ENCODE data around the gene HEBP1.

HEBP1 gene

DNA sequence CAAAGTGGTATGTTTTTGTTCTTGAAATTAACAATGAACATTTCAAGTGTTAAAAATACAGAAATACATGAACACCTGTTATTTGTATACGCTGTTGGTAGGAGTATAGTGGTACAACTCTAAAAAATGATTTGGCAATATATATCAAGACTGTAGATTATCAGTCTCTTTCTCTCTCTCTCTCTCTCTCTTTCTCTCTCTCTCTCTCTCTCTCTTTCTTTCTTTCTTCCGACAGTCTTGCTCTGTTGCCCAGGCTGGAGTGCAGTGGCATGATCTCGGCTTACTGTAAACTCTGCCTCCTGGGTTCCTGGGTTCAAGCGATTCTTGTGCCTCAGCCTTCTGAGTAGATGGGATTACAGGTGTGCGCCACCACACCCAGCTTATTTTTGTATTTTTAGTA, 12.6 kb downstream of the HEBP1 start:
- DNase-seq, result no peak

DNA sequence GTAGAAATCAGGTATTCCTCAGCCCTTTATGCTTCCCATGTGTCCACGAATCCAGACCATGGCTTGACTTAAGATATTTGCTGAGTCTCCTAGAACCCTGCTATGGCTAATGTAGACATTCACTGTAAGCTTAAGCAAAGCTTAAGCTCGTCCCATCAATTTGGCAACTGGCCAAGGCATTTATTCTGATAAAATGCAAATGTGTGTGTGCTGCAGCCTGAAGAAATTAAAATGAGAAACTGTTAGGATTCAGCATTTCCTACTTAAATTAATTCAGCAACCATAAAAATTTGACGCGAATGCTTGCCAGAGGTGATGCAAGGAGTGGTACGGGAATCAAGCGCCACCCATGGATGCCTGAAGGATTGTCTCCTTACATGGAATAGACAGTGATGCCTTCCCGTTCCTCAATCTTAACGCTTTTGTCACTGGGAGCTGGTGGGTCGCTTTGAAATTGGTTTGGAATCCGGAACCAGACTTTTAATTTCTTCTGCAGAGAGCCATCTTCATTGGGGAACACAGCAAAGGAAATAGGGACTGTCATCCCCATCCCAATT, 13.2 kb downstream of the HEBP1 start:
- no peak for DNase-seq

DNA sequence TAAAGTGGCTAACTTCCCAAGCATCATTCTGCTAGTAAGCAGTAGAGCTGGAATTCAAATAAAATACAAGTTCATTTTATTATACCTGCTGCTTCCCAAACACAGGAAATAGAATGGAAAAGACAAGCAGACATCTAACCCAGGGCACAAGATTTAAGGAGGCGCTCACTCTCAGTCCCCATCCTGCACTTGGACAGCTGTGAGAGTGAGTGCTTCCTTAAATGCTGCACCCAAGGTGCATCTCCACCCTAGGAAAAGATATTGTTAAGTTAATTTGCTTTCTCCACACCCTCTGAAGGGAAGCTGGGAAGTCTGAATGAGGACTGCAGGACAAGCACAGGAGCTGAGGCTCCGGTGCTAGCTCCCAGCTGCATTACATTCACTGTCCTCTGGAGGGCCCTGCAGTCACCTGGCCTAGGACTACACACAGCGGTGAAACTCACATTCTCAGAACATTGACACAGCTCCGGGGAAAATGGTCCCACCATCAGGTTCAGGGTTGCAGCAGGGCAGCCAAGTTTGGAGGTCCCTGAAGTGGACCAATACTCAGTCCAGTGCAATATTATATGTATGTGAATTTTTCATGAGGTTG, 14.2 kb downstream of the HEBP1 start:
- DNase-seq, result peak; percentile 19 to 25

DNA sequence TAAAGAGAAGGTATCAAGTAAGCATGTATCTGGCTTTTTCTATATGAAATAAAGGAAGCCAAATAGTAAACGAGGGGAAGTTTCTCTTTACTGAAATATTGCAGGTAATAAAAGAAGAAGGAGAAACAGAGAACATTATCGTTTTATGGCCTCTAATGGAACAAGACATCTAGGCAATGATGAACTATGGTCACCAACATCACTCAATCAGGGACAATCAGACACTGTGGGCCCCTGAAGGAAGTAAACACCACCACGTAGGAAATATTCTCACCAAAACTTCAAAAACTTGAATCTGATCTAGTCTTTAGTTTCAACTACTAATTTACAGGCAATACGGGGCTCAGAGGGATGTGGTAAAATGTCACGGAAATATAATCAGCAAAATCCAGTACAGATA, 15.9 kb downstream of the HEBP1 start:
- no peak for DNase-seq

DNA sequence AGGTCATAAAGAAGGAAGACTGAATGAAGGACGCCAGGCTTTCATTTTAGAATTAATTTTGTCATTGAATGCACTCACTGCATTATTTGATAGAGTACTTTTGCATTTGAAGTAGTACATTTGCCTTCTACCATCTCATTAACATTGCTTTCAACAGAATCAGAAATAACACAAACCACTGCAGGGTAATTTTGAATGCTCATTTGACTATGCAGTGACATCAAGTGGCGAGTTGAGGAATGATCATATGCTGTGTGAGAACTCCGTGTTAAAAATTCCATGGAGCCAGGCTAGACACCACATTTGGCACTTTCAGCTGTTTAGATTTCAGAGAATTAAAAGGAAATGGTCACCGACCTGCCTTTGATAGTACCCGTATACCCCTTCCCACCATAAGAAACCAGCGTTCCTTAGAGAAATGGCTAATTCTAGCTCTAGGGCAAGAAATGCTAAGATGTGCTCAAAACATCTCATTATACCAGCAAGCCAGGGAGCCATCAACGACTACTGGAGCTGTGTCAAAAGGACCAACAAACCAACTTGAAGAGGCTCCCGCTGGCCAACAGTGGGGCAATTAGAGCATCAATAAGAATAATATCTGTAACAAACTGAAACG, 16.5 kb downstream of the HEBP1 start:
- no peak for DNase-seq

DNA sequence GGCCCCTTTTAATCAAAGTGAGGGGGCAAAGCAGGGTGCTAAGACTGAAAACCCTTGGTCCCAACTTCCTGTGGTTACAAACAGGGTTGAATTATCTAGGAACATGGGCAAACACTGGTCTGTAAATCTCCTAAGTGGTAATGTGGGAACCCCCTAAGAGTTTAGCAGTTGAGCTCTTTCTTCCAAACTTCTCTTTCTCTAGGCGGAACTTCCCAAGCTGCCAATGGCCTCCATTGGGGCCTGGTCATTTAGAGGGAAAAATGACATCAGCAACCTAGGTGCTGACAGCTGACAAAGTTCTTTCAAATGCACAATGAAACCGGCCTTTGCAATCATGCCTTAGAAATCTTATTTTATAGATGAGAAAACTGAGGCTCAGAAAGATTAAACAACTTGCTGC, 17.7 kb downstream of the HEBP1 start:
- no peak for DNase-seq

DNA sequence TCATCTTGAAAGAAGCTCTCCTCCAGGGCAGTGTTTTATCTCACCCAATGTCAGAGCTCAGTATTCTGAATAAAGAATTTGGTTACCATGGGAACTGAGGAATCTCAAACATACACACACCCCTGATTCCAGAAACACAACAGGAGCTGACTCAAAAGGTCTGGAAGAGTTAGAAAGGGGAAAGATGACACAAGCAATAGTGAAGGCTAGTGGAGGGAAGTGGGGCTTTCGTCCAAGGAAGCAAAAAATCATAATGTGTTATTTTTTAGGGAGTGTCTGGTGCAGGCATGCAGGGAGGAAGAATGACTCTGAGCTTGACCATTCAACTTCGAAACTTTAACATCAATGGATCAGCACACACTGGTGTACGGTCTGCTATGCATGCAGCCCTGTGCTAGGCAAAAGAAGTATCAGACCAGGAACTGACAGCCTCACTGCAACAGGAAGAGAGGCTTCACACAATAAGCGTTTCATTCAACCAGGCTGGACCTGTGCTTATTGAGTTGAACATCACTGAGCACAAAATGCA, 20.3 kb downstream of the HEBP1 start:
- no peak for DNase-seq

DNA sequence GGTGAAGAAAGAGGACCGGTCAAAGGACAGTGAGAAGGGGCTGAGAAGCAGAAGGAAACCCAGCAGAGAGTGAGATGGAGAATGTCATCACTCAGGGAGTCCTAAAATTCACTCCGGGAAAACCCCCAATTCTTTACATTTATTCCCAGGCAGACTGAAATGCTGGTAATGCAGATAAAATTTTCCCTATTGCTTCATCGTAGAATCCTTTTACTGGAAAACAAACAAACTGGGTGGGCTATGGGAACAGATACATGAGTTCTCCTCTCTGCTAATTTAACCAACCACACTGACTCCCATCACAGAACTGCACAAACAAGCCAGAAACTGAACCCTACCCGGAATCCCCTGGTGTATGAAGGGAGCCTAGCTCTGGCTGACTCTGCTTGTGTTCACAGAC, 20.9 kb downstream of the HEBP1 start:
- no peak for DNase-seq

DNA sequence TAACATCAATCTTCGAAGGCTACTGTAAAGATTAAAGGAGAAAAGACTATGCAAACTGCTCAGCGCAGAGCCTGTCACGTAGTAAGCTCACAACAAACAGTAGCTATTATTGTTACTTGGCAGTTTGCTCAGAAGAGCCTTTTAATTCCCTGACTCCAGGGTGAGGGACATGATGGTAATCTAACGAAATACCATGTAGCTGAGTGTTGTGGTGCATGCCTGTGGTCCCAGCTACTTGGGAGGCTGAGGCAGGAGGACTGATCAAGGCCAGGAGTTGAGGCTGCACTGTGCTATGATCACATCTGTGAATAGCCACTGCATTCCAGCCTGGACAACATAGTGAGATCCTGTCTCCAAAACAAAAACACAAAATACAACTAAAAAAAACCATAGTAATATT, 22.8 kb downstream of the HEBP1 start:
- DNase-seq, result no peak

DNA sequence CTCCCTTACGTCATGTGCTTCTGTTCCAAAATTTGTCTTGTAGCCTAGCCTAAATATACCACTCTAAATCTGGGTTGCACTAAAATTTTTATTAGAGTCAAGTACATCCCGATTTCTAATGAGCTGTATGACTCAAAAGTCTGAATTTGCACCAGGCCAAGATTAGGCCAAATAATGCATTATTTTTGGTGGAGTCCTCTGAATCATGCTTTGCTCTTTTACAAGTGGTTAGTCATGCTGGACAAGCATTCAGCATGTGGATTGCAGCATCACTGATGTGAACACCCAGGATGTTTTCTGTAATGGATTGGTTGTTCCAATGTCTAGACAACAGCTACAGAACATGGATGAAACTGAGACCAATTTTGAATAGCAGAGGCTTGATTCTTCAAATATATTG, 23.7 kb downstream of the HEBP1 start:
- no peak for DNase-seq

DNA sequence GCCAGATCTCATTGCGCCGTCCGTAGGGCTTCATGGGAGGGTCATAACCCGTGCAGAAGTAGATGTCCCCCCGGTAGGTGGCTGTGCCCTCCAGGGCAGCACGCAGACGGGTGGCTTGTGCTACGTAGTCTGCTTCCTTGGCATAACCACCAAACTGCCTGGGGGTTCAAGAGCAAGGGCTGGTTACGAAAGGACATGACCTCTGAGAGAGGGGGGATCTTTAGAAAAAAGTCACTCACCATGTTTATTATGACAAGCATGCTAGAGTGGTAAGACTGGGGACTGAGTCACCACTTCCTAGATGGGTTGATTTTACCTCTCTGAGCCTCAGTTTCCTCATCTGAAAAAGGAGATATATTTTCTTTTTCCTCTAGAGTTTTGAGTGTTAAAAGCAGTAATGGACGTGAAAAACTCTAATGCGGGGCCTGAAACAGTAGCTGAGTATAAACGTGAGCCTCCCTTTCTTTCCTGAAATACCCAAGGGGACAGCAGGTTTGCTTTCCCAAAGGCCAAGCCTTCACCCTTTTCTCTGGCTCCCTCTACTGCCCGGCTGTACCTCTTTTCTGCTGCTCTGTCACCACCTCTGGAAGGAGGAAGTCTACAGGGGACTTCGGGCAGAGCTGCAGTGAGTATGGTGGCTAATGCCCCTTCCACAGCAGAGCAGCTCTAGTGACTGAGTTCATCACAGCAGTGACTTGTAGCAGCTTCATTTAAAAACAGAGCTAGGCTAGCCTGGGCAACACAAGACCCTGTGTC, 24.6 kb downstream of the HEBP1 start:
- peak in 1 of 2 experiments; percentile 12 for DNase-seq

DNA sequence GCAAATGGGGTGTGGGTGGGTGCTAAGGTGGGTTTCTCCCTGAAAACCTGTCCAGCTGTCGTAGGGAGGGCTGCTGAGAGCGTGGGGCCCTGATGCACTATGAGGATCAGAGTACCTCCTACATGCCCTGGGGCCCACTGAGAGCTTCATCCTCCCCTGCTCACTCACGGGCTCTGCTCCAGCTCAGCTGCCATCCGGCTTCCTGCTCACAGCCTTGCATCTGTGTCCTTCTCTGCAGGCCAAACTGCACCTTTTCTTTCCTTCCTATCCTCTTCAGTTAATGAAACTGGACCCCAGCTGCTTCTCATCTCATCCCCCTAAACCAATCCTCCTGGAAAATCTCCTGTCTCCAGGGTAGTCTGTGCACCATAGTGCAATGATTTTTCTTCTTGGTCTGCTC, 25.9 kb downstream of the HEBP1 start:
- DNase-seq, result no peak

DNA sequence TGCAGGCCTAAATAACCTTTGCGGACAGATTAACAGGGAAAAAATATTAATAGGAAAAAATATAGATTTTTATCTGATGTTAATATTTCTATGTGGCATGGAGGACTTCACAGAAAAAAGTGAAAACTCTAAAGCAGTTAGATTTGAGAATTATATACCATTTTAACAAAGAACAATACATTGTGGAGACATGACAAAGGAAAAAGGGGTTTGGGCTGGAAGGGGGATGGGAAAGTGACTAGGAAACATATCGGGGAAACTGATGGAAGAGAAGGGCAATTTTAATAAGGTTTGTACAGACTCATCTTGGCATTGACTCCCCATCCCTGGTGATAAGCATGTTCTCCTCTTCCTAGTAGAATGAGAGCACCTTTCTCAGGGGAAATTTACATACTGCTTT, 27.0 kb downstream of the HEBP1 start:
- DNase-seq, result no peak

DNA sequence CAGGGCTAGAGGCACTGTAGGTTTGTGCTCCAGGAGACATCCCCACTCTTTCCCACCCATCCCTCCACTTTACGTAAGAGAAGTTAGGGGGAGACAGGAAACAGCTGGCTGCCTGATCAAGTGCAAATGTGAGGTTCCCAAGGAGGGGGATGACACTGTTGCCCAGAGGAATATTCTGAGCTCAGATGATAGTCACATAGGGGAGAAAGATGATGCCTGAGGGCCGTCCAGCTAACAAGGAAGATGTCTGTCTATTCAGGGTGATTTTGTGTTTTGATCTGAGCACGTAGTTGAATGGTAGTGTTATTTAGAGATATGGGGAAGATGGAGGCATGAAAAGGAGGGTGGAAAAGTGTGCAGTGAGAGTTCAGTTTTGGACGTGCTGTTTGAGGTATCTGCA, 34.2 kb downstream of the HEBP1 start:
- DNase-seq, result no peak

DNA sequence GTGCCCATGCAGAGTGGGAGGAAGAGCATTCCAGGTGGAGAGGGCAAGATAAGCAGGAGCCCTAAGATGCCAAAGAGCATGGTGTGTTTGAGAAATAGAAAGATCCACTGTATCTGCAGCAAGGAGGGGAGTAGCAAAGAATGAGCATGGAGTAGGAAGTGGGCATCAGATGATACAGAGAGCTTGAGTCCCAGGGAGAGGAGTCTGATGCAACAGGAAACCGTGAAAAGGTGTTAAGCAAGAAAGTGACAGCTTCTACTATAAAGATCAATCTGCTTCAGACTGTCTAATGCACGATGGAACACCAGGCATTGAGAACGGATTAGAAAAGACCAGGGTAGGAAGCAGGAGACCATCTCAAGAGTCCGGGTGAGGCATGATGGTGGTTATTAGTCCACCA, 35.8 kb downstream of the HEBP1 start:
- no peak for DNase-seq

DNA sequence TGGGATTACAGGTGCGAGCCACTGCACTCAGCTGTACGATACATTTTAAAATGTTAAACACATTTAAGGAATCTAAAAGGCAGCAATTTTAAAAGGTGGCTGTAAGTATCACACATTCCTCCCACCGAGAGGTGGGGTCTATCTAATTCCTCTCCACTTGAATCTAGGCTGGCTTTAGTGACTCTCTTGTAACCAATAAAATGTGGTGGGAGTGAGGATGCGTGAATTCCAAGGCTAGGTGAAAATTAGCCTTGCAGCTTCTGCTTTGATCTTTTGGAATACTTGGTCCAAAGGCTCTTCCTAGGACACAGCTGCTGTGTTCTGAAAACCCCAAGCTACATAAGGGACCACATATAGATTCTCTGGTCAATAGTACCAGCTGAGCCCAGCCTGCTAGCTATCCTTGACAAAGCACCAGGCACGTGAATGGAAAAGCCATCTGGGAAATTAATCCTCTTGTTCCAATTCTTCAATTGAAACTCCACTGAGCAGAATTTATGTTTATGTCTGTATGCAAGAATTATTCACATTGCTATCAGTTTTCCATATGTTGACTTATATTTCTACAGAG, 39.3 kb downstream of the HEBP1 start:
- no peak for DNase-seq

DNA sequence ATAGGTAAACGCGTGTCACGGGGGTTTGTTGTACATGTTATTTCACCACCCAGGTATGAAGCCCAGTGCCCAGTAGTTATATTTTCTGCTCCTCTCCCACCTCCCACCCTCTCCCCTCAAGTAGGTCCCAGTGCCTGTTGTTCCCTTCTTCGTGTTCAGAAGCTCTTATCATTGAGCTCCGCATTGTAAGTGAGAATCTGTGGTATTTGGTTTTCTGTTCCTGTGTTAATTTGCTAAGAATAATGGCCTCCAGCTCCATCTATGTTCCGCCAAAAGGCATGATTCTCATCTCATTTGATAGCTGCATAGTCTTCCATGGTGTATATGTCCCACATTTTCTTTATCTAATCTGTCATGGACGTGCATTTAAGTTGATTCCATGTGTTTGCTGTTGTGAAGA, 41.2 kb downstream of the HEBP1 start:
- DNase-seq, result no peak

DNA sequence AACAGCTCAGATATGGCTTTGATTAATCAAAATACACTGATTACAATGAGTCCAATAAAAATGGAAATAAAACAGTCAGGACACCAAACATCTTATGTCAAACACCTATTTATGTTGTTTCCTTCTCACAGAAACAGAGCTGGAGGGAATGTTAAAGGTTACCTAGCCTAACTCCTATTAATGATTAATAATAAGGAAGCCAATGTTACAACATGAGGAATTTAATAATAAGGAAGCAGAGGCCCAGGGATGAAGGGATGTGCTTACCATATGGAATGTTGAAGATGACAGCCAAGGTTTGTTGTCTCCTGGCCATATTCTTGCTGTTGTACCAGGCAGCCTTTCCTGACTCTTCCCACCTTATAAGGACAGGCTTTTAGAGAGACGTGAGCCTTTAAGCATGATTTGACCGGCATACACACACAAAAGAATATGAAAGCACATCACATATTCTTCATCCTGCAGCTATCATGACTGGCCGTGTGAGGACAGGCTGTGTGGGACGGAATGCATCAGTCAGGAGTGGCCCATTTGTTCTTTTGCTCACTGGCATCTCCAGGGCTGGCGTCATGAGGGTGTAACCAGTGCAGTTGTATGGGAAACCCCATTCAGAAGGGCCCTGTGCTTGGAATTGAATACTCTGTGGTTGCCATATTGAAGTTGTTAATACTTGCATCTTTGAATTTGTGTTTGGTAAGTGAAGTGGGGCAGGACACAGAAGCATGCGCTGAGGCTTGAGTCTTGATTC, 45.0 kb downstream of the HEBP1 start:
- DNase-seq, result no peak

DNA sequence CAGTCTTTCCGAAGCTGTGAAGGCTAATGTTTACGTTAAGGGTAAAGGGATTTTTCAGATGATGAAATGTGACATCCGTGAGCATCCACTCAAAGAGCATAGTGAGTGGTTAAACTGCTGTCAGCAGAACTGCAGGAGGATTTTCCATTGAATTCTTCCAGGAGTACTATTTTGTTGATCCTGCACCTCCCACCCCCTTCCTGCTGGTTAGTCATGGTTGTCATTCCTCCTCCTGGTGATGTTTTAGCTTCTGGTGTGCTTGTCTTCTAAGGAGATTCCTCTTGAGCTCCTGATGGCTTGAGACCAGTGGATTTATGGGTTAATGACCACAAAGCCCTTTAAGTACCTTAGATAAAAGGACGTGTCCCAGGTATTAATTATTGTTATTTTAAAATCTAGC, 45.7 kb downstream of the HEBP1 start:
- DNase-seq, result no peak

DNA sequence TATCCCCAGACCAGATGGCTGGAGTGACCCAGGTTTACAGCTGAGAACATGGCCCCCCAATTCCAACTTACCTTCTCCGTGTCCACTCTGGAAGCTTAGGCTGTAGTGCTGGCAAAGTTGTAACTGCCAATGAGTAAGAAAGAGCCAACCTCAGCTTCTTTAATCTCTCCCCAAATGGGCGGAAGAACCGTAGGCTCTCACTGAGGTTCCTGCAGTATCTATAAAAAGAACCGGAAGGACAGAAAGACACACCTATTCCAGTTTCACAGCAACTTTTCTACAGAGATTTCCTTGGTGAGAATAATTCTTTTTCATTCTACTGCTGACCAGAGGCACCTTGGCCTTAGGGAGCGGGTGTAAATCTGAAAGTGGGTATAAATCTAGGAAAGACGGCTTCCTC, 48.0 kb downstream of the HEBP1 start, which contains the start of gene GPRC5D:
Gene GPRC5D (minus strand): TSS at position 135 of the 400 bp plus-strand sequence. CDS start 1,786 bp downstream, outside the sequence.
- no peak for DNase-seq

DNA sequence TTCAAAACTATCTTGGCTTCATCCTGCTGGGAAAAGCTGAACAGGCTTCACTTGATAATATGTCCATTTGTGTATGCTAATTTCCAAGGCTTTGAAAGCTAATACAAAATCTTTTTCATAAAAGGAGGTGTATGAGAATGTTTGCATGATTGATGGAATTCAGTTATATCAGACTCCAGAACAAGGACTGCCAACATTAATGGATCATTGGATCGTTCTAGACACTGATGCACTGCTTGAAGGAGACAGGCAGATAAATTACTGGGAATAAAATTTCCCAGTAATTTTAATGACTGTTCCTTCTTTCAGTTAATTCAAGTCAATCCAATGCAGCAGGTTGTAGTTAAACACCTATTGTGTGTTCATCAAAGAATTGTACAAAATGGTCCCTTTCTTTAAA, 48.6 kb downstream of the HEBP1 start:
- no peak for DNase-seq

DNA sequence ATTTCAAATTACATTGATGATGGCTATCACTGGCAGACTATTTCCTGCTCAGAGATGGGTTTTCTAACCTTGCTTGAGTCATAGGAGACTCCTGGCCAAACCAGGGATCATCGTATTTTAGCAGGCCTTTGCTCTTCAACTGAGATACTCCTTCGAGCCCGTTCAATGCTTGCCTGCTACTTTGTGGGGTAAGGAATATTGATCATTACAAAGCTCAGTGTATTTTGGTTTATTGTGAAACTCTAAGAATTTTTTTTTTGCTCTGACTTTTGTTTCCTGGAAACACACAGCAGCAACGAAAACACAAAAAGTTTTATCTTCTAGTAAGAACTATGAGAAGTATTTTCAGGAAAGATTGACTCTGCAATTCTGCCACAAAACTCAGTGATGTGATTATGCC, 52.2 kb downstream of the HEBP1 start:
- no peak for DNase-seq

Measured in activated CD4-positive, alpha-beta T cell treated with anti-CD3 and anti-CD28 coated beads, Interleukin-2, amount 50 U/mL, for 48 hours (primary cell).